Gastrocnemius medialis (tissue), 4 donors: ENCODE measurements around the gene SLC39A6. TPM values are rescaled to one million over a fixed set of nuclear protein-coding genes. Genes with fewer than 3 reads are reported as not detected.

ENCODE experiments used
- ATAC-seq, 2 donors: fragments of 150-250 bp; one replicate each; pipeline ENCODE4 v1.9.1; 2016
- DNase-seq, 2 donors: peaks; one replicate each; pipeline ENCODE4 v3.0.0-alpha.2; 2019
- H3K27ac ChIP-seq, 4 donors: fragments of 200-600 bp; sonication (generic); 1 replicate in 1 of 4; 2 replicates in 3 of 4; pipeline ENCODE4 v1.5.1; 2016 to 2018; ENCODE audit warnings: mild to moderate bottlenecking in 2 of 4, moderate library complexity in 1 of 4
- H3K27me3 ChIP-seq, 3 donors: fragments of 200-600 bp; sonication (generic) in 2 of 3; 1 replicate in 1 of 3; 2 replicates in 2 of 3; pipeline versions ENCODE4 v1.5.1 to v1.6.0; 2016 to 2019; ENCODE audit warnings: mild to moderate bottlenecking in 1 of 3, moderate library complexity in 1 of 3
- H3K36me3 ChIP-seq, 2 donors: fragments of 200-600 bp; sonication (generic) in 1 of 2; one replicate each; pipeline ENCODE4 v1.5.1; 2017 to 2018
- H3K4me1 ChIP-seq, 2 donors: fragments of 200-600 bp; sonication (generic) in 1 of 2; one replicate each; pipeline ENCODE4 v1.5.1; 2016 to 2017; ENCODE audit warnings: mild to moderate bottlenecking in 2 of 2
- H3K4me3 ChIP-seq, 4 donors: fragments of 200-600 bp; sonication (generic) in 3 of 4; 1 replicate in 1 of 4; 2 replicates in 3 of 4; pipeline ENCODE4 v1.5.1; 2016 to 2019; ENCODE audit warnings: mild to moderate bottlenecking in 2 of 4
- H3K9me3 ChIP-seq, 3 donors: fragments of 200-600 bp; sonication (generic) in 2 of 3; 1 replicate in 1 of 3; 2 replicates in 2 of 3; pipeline ENCODE4 v1.5.1; 2016 to 2019
- POLR2A ChIP-seq, 2 donors: fragments of 450-650 bp; IDR thresholded peaks; one replicate each; pipeline ENCODE4 v1.6.1; 2017; ENCODE audit warnings: antibody characterized with exemption in 2 of 2, mild to moderate bottlenecking in 2 of 2, moderate library complexity in 2 of 2
- in situ Hi-C, 4 donors: fragments of 200-750 bp; cut with MboI; loops; one replicate each; pipeline versions ENCODE4 v1.15.0 to v1.8.0; 2017; ENCODE audit warnings: low sequenced_read_pairs in 4 of 4
- intact Hi-C: fragments of 100-400 bp; cut with DNase I; formaldehyde crosslinking; loops from one replicate; pipeline ENCODE4 v1.15.1; 2023; ENCODE audit warnings: low total_unique reads
- total RNA-seq, 4 donors: library from RNA; depleted of rRNA; stranded (reverse); fragments of >200 nt; gene quantifications; one replicate each; pipeline versions ENCODE4 v1.1.0 to v1.2.3, GENCODE V29; 2016
- TF ChIP-seq, protein P1 (sequence below), 5 experiments: fragments of 450-650 bp in 3 of 5; fragments of 200-600 bp in 2 of 5; sonication (generic) in 2 of 5; IDR thresholded peaks in 4 of 5; conservative IDR thresholded peaks in 1 of 5; 1 replicate in 4 of 5; 2 replicates in 1 of 5; pipeline ENCODE4 v1.5.1; 2016 to 2019; ENCODE audit warnings: antibody characterized with exemption in 5 of 5, mild to moderate bottlenecking in 3 of 5, moderate library complexity in 3 of 5

The SLC39A6 gene
- total RNA-seq, 4 donors from 2014 or later = 16.7 to 24.7 (median 18.3) TPM

GRCh38 chr18:36153771-36154170, 24.6 kb upstream of the SLC39A6 start:
- DNase-seq = no peak
- no peak overlapping the region for H3K4me3 ChIP-seq
- peaks cover 6 to 71% of the 10 kb centered on the region in 2 donors for H3K36me3 ChIP-seq
- intact Hi-C loops = no loop called here
- no peak for ATAC-seq
- no peaks in the 10 kb centered on the region for H3K4me1 ChIP-seq
- TF ChIP-seq, protein P1, sequence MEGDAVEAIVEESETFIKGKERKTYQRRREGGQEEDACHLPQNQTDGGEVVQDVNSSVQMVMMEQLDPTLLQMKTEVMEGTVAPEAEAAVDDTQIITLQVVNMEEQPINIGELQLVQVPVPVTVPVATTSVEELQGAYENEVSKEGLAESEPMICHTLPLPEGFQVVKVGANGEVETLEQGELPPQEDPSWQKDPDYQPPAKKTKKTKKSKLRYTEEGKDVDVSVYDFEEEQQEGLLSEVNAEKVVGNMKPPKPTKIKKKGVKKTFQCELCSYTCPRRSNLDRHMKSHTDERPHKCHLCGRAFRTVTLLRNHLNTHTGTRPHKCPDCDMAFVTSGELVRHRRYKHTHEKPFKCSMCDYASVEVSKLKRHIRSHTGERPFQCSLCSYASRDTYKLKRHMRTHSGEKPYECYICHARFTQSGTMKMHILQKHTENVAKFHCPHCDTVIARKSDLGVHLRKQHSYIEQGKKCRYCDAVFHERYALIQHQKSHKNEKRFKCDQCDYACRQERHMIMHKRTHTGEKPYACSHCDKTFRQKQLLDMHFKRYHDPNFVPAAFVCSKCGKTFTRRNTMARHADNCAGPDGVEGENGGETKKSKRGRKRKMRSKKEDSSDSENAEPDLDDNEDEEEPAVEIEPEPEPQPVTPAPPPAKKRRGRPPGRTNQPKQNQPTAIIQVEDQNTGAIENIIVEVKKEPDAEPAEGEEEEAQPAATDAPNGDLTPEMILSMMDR (IDR thresholded peaks at IDR 0.05 in 4 of 5, conservative IDR thresholded peaks at IDR 0.05 in 1 of 5) = no peak
- TF ChIP-seq POLR2A (IDR thresholded peaks at IDR 0.05) = no peak
- no peak overlapping the region for H3K27ac ChIP-seq
- in situ Hi-C loops = no loop called here
- H3K9me3 ChIP-seq = no peaks in the 10 kb centered on the region
- no peaks in the 10 kb centered on the region for H3K27me3 ChIP-seq

DNA sequence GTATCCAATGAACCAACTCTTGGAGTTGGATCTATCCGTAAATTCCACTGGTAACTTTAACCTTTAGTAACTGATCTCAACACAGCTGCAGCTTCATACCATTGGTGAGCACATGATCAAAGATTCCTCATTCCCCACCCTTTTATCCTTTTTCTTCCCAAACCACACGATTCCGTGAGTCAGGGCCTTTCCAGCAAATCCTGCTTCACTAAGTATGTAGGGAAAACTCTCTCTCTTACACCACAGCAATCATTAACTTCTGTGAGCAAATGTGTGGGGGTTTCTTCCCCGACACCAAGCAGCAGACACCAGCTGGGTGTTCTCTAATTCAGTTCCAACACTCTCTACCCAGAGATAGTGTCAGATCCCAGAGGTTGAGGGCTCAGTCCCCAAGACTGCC, 24.1 kb upstream of the SLC39A6 start:
- no peaks in the 10 kb centered on the region for H3K27me3 ChIP-seq
- DNase-seq (no peak), ATAC-seq (no peak)
- no peak overlapping the region for H3K27ac ChIP-seq
- intact Hi-C loops (no loop called here), in situ Hi-C loops (no loop called here)
- peaks cover 6 to 71% of the 10 kb centered on the region in 2 donors for H3K36me3 ChIP-seq
- no peak overlapping the region for H3K4me3 ChIP-seq
- H3K4me1 ChIP-seq = no peaks in the 10 kb centered on the region
- H3K9me3 ChIP-seq = no peaks in the 10 kb centered on the region
- TF ChIP-seq POLR2A (IDR thresholded peaks at IDR 0.05) = no peak
- TF ChIP-seq, protein P1 (IDR thresholded peaks at IDR 0.05 in 4 of 5, conservative IDR thresholded peaks at IDR 0.05 in 1 of 5) = no peak

DNA sequence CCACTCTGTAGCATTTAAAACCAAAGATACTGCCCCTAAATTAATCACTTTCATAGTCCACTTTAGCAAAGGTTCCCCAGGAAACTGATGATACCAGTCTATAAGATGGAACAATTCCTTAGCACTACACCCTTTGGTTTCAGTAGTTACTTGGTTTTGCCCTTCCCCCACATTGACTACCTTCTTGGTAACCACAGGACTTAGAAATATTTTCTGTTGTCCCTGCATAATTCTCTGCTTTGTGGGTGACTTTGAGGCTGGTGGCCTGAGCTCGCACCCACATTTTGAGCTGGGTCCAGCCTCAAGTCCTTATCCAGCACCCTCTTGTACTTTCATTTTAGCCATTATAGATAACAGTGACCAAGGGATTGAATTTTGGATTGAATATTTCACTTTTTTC, 23.6 kb upstream of the SLC39A6 start:
- Histone ChIP-seq H3K4me3 (no peak overlapping the region), H3K9me3 (no peaks in the 10 kb centered on the region), H3K27ac (no peak overlapping the region), H3K36me3 (peaks cover 6 to 71% of the 10 kb centered on the region in 2 donors), H3K4me1 (no peaks in the 10 kb centered on the region), H3K27me3 (no peaks in the 10 kb centered on the region)
- in situ Hi-C loops = no loop called here
- intact Hi-C loops = no loop called here
- no peak for TF ChIP-seq POLR2A (IDR thresholded peaks at IDR 0.05)
- TF ChIP-seq, protein P1 (IDR thresholded peaks at IDR 0.05 in 4 of 5, conservative IDR thresholded peaks at IDR 0.05 in 1 of 5) = no peak
- no peak for ATAC-seq
- DNase-seq = no peak

DNA sequence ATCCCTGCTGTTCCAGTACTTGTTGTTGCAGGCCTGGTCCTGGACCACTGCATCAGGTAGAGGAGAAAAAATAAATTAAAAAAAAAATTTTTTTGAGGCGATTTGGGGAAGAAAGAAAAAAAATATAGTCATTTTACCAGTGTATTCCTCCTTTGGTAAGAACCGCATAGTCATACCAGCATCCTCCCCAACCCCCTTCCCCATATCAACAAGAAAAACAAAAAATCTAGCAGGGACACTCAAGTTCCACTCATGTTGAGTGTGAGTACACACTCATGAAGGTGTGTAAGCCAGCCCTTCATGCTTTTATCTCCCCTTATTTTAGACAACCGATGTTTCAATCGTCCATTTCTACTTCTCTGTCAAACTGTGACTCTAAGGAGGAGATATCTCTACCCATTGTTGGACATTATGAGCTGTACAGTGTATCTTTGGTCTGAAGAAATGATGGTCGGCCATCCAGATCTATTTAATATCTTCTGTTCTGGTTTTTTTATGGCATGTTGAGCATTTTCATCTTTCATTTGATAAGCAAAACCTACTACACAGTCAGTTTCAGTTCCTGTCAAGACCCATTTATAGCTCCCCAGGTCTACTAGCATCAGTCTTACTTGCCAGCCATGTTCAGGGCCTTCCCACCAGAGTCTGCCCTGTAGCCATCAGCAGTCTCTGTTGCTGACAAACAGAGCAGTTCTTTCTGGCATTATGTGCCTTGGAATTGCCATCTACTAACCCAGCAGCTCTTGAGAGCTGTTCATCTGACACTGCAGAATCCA, 20.6 kb upstream of the SLC39A6 start:
- Histone ChIP-seq H3K27me3 (no peaks in the 10 kb centered on the region), H3K4me3 (no peak overlapping the region), H3K4me1 (no peaks in the 10 kb centered on the region), H3K27ac (no peak overlapping the region), H3K9me3 (no peaks in the 10 kb centered on the region), H3K36me3 (peaks cover 4 to 73% of the 10 kb centered on the region in 2 donors)
- intact Hi-C loops = no loop called here
- TF ChIP-seq, protein P1 (IDR thresholded peaks at IDR 0.05 in 4 of 5, conservative IDR thresholded peaks at IDR 0.05 in 1 of 5) = no peak
- TF ChIP-seq POLR2A (IDR thresholded peaks at IDR 0.05) = no peak
- ATAC-seq (no peak), DNase-seq (no peak)
- in situ Hi-C loops = no loop called here
